Activated CD4-positive, alpha-beta T cell treated with anti-CD3 and anti-CD28 coated beads, Interleukin-2, amount 50 U/mL, for 16 hours (primary cell): ENCODE results near the gene ZNF496.
A peak's percentile ranks its signal among the peaks of the same experiment; 100 is the strongest.

Experiments
- DNase-seq: peaks from one replicate; pipeline ENCODE4 v3.0.0-alpha.2; 2020

ZNF496 gene

GRCh38 chr1:247326411-247327130 lies 5.1 kb downstream of the ZNF496 start:
- no peak for DNase-seq

- no peak for DNase-seq
Observed at GRCh38 chr1:247324923-247325322, 6.7 kb downstream of the ZNF496 start.

GRCh38 chr1:247324204-247324787 lies 7.4 kb downstream of the ZNF496 start:
- DNase-seq, result no peak

GRCh38 chr1:247322849-247323586 lies 8.6 kb downstream of the ZNF496 start:
- no peak for DNase-seq

- peak; percentile 23 for DNase-seq
Observed at GRCh38 chr1:247322442-247322841, 9.2 kb downstream of the ZNF496 start.

- DNase-seq, result no peak
Observed at GRCh38 chr1:247317702-247318101, 14.0 kb downstream of the ZNF496 start.

- no peak for DNase-seq
Observed at GRCh38 chr1:247316590-247317197, 15.0 kb downstream of the ZNF496 start.

GRCh38 chr1:247304031-247304430 lies 27.6 kb downstream of the ZNF496 start:
- DNase-seq, result no peak

GRCh38 chr1:247303216-247303615 lies 28.5 kb downstream of the ZNF496 start:
- DNase-seq, result no peak

GRCh38 chr1:247301176-247301540 lies 30.5 kb downstream of the ZNF496 start:
- no peak for DNase-seq

- no peak for DNase-seq
Observed at GRCh38 chr1:247300491-247301175, 31.0 kb downstream of the ZNF496 start.

- no peak for DNase-seq
Observed at GRCh38 chr1:247299723-247300381, 31.8 kb downstream of the ZNF496 start.

- no peak for DNase-seq
Observed at GRCh38 chr1:247298701-247299100, 33.0 kb downstream of the ZNF496 start.

- DNase-seq, result no peak
Observed at GRCh38 chr1:247298124-247298481, 33.6 kb downstream of the ZNF496 start.

GRCh38 chr1:247297263-247298123 lies 34.2 kb downstream of the ZNF496 start:
- no peak for DNase-seq

GRCh38 chr1:247296599-247297180 lies 35.0 kb downstream of the ZNF496 start:
- DNase-seq, result no peak

- no peak for DNase-seq
Observed at GRCh38 chr1:247295746-247296145, 35.9 kb downstream of the ZNF496 start.

- no peak for DNase-seq
Observed at GRCh38 chr1:247295274-247295684, 36.4 kb downstream of the ZNF496 start.

GRCh38 chr1:247294282-247294681 lies 37.4 kb downstream of the ZNF496 start:
- DNase-seq, result no peak

GRCh38 chr1:247293047-247293446 lies 38.6 kb downstream of the ZNF496 start:
- no peak for DNase-seq
